Activated B cell treated with CpG ODN at 0.5 μM for 24 hours (primary cell): ENCODE measurements around the gene COL13A1. TPM values are rescaled to one million over a fixed set of nuclear protein-coding genes. Genes with fewer than 3 reads are reported as not detected.

Experiments
- ATAC-seq: fragments of 200-7000 bp; cut with Tn5 transposase; one replicate; pipeline ENCODE4 v1.10.0; 2021; ENCODE audit warnings: low read depth, mild to moderate bottlenecking, moderate library complexity
- CTCF ChIA-PET: fragments of 350-600 bp; sonication (Branson Sonifier 250); formaldehyde crosslinking; loops from one replicate; lab custom pipeline; 2021; ENCODE audit warnings: antibody characterized with exemption; lab: Charles Lee
- POLR2A ChIA-PET: fragments of 350-600 bp; sonication (Branson Sonifier 250); formaldehyde crosslinking; loops from one replicate; lab custom pipeline; 2021; ENCODE audit warnings: antibody characterized with exemption; lab: Charles Lee
- DNase-seq: peaks from one replicate; pipeline ENCODE4 v3.0.0; 2022
- H3K27ac Mint-ChIP-seq: one replicate; pipeline ENCODE4 v1.8.0; 2020; ENCODE audit warnings: mixed read lengths
- H3K27me3 Mint-ChIP-seq: one replicate; pipeline ENCODE4 v1.8.0; 2021; ENCODE audit warnings: mixed read lengths
- H3K36me3 Mint-ChIP-seq: one replicate; pipeline ENCODE4 v1.8.0; 2021; ENCODE audit warnings: low read depth, mixed read lengths
- H3K4me1 Mint-ChIP-seq: one replicate; pipeline ENCODE4 v1.8.0; 2021; ENCODE audit warnings: mixed read lengths
- H3K4me3 Mint-ChIP-seq: one replicate; pipeline ENCODE4 v1.8.0; 2020; ENCODE audit warnings: mild to moderate bottlenecking, mixed read lengths
- H3K9me3 Mint-ChIP-seq: one replicate; pipeline ENCODE4 v1.8.0; 2020; ENCODE audit warnings: mixed read lengths
- CTCF ChIP-seq: fragments of 200-600 bp; IDR thresholded peaks from one replicate; pipeline ENCODE4 v1.8.0; 2022; ENCODE audit warnings: antibody characterized with exemption, mild to moderate bottlenecking
- intact Hi-C: fragments of 100-400 bp; cut with micrococcal nuclease; formaldehyde crosslinking; loops from one replicate; pipeline ENCODE4 v1.15.1; 2024
- total RNA-seq: library from RNA; stranded (reverse); gene quantifications from 2 replicates; pipeline ENCODE4 v1.2.3, GENCODE V29; 2022

Gene COL13A1
- total RNA-seq, 1 donor from 2014 or later: not detected

GRCh38 chr10:69938541-69938991 lies 136.9 kb downstream of the COL13A1 start:
- DNase-seq (no peak), ATAC-seq (no peak)
- Mint-ChIP-seq H3K4me1 (no peaks in the 10 kb centered on the region), H3K36me3 (no peaks in the 10 kb centered on the region), H3K9me3 (no peaks in the 10 kb centered on the region), H3K27ac (no peak overlapping the region), H3K27me3 (no peaks in the 10 kb centered on the region), H3K4me3 (no peak overlapping the region)
- ChIA-PET POLR2A (no interaction called here), CTCF (interaction anchor here (2.5 kb wide), 1 partner anchor 20 kb away, joined by 9 read pairs; no protein-coding TSS in a partner anchor)
- intact Hi-C loops: loop anchor here (5.0 kb wide), 1 partner anchor 209 kb away; the partner anchor contains the start of gene TYSND1
- no peak for TF ChIP-seq CTCF

GRCh38 chr10:69939061-69939460 lies 137.4 kb downstream of the COL13A1 start:
- H3K36me3 Mint-ChIP-seq: no peaks in the 10 kb centered on the region
- no peaks in the 10 kb centered on the region for H3K9me3 Mint-ChIP-seq
- no peaks in the 10 kb centered on the region for H3K4me1 Mint-ChIP-seq
- TF ChIP-seq CTCF: no peak
- ChIA-PET CTCF (interaction anchor here (1.0 to 2.5 kb wide), 2 partner anchors 12 to 20 kb away, joined by 3 to 9 read pairs; no protein-coding TSS in a partner anchor), POLR2A (no interaction called here)
- ATAC-seq (no peak), DNase-seq (no peak)
- no peaks in the 10 kb centered on the region for H3K27me3 Mint-ChIP-seq
- H3K27ac Mint-ChIP-seq: no peak overlapping the region
- intact Hi-C loops: loop anchor here (5.0 kb wide), 1 partner anchor 208 kb away; the partner anchor contains the start of gene TYSND1
- H3K4me3 Mint-ChIP-seq: no peak overlapping the region

GRCh38 chr10:69939481-69939880 lies 137.8 kb downstream of the COL13A1 start:
- Mint-ChIP-seq H3K27me3 (no peaks in the 10 kb centered on the region), H3K4me3 (no peak overlapping the region), H3K36me3 (no peaks in the 10 kb centered on the region), H3K9me3 (no peaks in the 10 kb centered on the region), H3K27ac (no peak overlapping the region), H3K4me1 (no peaks in the 10 kb centered on the region)
- TF ChIP-seq CTCF: no peak
- ChIA-PET CTCF (interaction anchor here (1.0 to 2.5 kb wide), 2 partner anchors 12 to 19 kb away, joined by 3 to 9 read pairs; no protein-coding TSS in a partner anchor), POLR2A (no interaction called here)
- ATAC-seq (no peak), DNase-seq (no peak)
- intact Hi-C loops: loop anchor here (5.0 kb wide), 1 partner anchor 208 kb away; the partner anchor contains the start of gene TYSND1

- intact Hi-C loops: no loop called here
- Mint-ChIP-seq H3K9me3 (no peaks in the 10 kb centered on the region), H3K36me3 (no peaks in the 10 kb centered on the region), H3K27me3 (no peaks in the 10 kb centered on the region), H3K27ac (no peak overlapping the region), H3K4me1 (no peaks in the 10 kb centered on the region), H3K4me3 (no peak overlapping the region)
- DNase-seq (no peak), ATAC-seq (no peak)
- ChIA-PET CTCF (no interaction called here), POLR2A (no interaction called here)
- no peak for TF ChIP-seq CTCF
Measured at GRCh38 chr10:69941730-69942129, 140.0 kb downstream of the COL13A1 start.

GRCh38 chr10:69943292-69943820 lies 141.7 kb downstream of the COL13A1 start:
- Mint-ChIP-seq H3K9me3 (no peaks in the 10 kb centered on the region), H3K4me3 (no peak overlapping the region), H3K36me3 (no peaks in the 10 kb centered on the region), H3K27me3 (no peaks in the 10 kb centered on the region), H3K27ac (no peak overlapping the region), H3K4me1 (no peaks in the 10 kb centered on the region)
- no peak for ATAC-seq
- intact Hi-C loops: no loop called here
- POLR2A ChIA-PET: no interaction called here
- CTCF ChIA-PET: no interaction called here
- TF ChIP-seq CTCF: no peak
- no peak for DNase-seq
